ENCODE data around the gene ADM5.

The ADM5 gene

GRCh38 chr19:49656456-49657109, 32.8 kb upstream of the ADM5 start:
- Histone ChIP-seq H4K8ac (ENCODE audit: low read length) (no peak overlapping the region), H3K4ac (ENCODE audit: low read depth in 1 of 2, low read length in 2 of 2) (no peak overlapping the region), H3K4me2 (ENCODE audit: low read length, poor library complexity, severe bottlenecking) (no peak overlapping the region), H3K23ac (ENCODE audit: low read length in 2 of 2) (no peak overlapping the region), H2AK5ac (ENCODE audit: low read length, severe bottlenecking) (no peak overlapping the region), H3K14ac (ENCODE audit: low read length in 2 of 2) (no peak overlapping the region), H3K9me3 (ENCODE audit: control insufficient read depth, low read length) (no peaks in the 10 kb centered on the region), H3K79me1 (replicated peaks; ENCODE audit: low read length, poor library complexity, severe bottlenecking) (peaks cover 61% of the 10 kb centered on the region), H3K9ac (ENCODE audit: low read length) (no peak overlapping the region), H3K27ac (ENCODE audit: low read length, poor library complexity, severe bottlenecking) (no peak overlapping the region), H3K18ac (ENCODE audit: low read depth in 1 of 2, low read length in 2 of 2) (no peak overlapping the region), H2BK15ac (ENCODE audit: low read depth, poor library complexity, severe bottlenecking) (peak overlapping the region; percentile 21), H3K4me1 (ENCODE audit: control insufficient read depth, insufficient read depth, low read depth, low read length) (peaks cover 8% of the 10 kb centered on the region), H2BK120ac (ENCODE audit: low read depth, low read length) (no peak overlapping the region), H4K91ac (ENCODE audit: low read length) (no peak overlapping the region), H2BK5ac (ENCODE audit: low read depth, low read length, poor library complexity, severe bottlenecking) (no peak overlapping the region), H2BK12ac (ENCODE audit: low read length in 2 of 2) (no peak overlapping the region), H3K27me3 (ENCODE audit: control insufficient read depth in 1 of 2, insufficient read depth in 1 of 2, low read length in 2 of 2) (no peaks in the 10 kb centered on the region), H2AFZ (ENCODE audit: low read depth, low read length) (no peak overlapping the region), H3K36me3 (ENCODE audit: control insufficient read depth in 1 of 2, insufficient read depth in 2 of 2, low read depth in 1 of 2, low read length in 2 of 2) (peaks cover 87 to 99% of the 10 kb centered on the region in 2 experiments), H3K4me3 (ENCODE audit: insufficient read depth in 1 of 2, low read depth in 1 of 2, low read length in 2 of 2) (no peak overlapping the region)
- WGBS, result 93% methylated on average over 17 of the region's 17 CpGs
- DNase-seq, result no peak

- H2BK12ac ChIP-seq (ENCODE audit: low read length in 2 of 2), result no peak overlapping the region
- H3K23ac ChIP-seq (ENCODE audit: low read length in 2 of 2), result no peak overlapping the region
- no peaks in the 10 kb centered on the region for H3K9me3 ChIP-seq (ENCODE audit: control insufficient read depth, low read length)
- no peak overlapping the region for H4K91ac ChIP-seq (ENCODE audit: low read length)
- no peak overlapping the region for H4K8ac ChIP-seq (ENCODE audit: low read length)
- H3K14ac ChIP-seq (ENCODE audit: low read length in 2 of 2), result no peak overlapping the region
- DNase-seq, result no peak
- 97% methylated on average over 22 of the region's 22 CpGs for WGBS
- H2BK15ac ChIP-seq (ENCODE audit: low read depth, poor library complexity, severe bottlenecking), result no peak overlapping the region
- H3K18ac ChIP-seq (ENCODE audit: low read depth in 1 of 2, low read length in 2 of 2), result no peak overlapping the region
- no peak overlapping the region for H3K9ac ChIP-seq (ENCODE audit: low read length)
- H3K4me2 ChIP-seq (ENCODE audit: low read length, poor library complexity, severe bottlenecking), result no peak overlapping the region
- peaks cover 8% of the 10 kb centered on the region for H3K4me1 ChIP-seq (ENCODE audit: control insufficient read depth, insufficient read depth, low read depth, low read length)
- H2AK5ac ChIP-seq (ENCODE audit: low read length, severe bottlenecking), result no peak overlapping the region
- peaks cover 93 to 99% of the 10 kb centered on the region in 2 experiments for H3K36me3 ChIP-seq (ENCODE audit: control insufficient read depth in 1 of 2, insufficient read depth in 2 of 2, low read depth in 1 of 2, low read length in 2 of 2)
- H2BK5ac ChIP-seq (ENCODE audit: low read depth, low read length, poor library complexity, severe bottlenecking), result no peak overlapping the region
- H3K4me3 ChIP-seq (ENCODE audit: insufficient read depth in 1 of 2, low read depth in 1 of 2, low read length in 2 of 2), result no peak overlapping the region
- peaks cover 65% of the 10 kb centered on the region for H3K79me1 ChIP-seq (replicated peaks; ENCODE audit: low read length, poor library complexity, severe bottlenecking)
- no peak overlapping the region for H2BK120ac ChIP-seq (ENCODE audit: low read depth, low read length)
- H3K27me3 ChIP-seq (ENCODE audit: control insufficient read depth in 1 of 2, insufficient read depth in 1 of 2, low read length in 2 of 2), result no peaks in the 10 kb centered on the region
- H2AFZ ChIP-seq (ENCODE audit: low read depth, low read length), result no peak overlapping the region
- H3K27ac ChIP-seq (ENCODE audit: low read length, poor library complexity, severe bottlenecking), result no peak overlapping the region
- no peak overlapping the region for H3K4ac ChIP-seq (ENCODE audit: low read depth in 1 of 2, low read length in 2 of 2)
Observed at GRCh38 chr19:49657493-49658138, 31.8 kb upstream of the ADM5 start.

GRCh38 chr19:49658139-49658517, 31.3 kb upstream of the ADM5 start:
- Histone ChIP-seq H3K9me3 (ENCODE audit: control insufficient read depth, low read length) (no peaks in the 10 kb centered on the region), H3K36me3 (ENCODE audit: control insufficient read depth in 1 of 2, insufficient read depth in 2 of 2, low read depth in 1 of 2, low read length in 2 of 2) (peaks cover 93 to 99% of the 10 kb centered on the region in 2 experiments), H4K8ac (ENCODE audit: low read length) (no peak overlapping the region), H3K27me3 (ENCODE audit: control insufficient read depth in 1 of 2, insufficient read depth in 1 of 2, low read length in 2 of 2) (no peaks in the 10 kb centered on the region), H2BK5ac (ENCODE audit: low read depth, low read length, poor library complexity, severe bottlenecking) (no peak overlapping the region), H2BK15ac (ENCODE audit: low read depth, poor library complexity, severe bottlenecking) (no peak overlapping the region), H2AK5ac (ENCODE audit: low read length, severe bottlenecking) (no peak overlapping the region), H3K4me1 (ENCODE audit: control insufficient read depth, insufficient read depth, low read depth, low read length) (peaks cover 8% of the 10 kb centered on the region), H3K27ac (ENCODE audit: low read length, poor library complexity, severe bottlenecking) (no peak overlapping the region), H3K23ac (ENCODE audit: low read length in 2 of 2) (no peak overlapping the region), H3K79me1 (replicated peaks; ENCODE audit: low read length, poor library complexity, severe bottlenecking) (peaks cover 65% of the 10 kb centered on the region), H3K9ac (ENCODE audit: low read length) (no peak overlapping the region), H2AFZ (ENCODE audit: low read depth, low read length) (no peak overlapping the region), H2BK120ac (ENCODE audit: low read depth, low read length) (no peak overlapping the region), H3K18ac (ENCODE audit: low read depth in 1 of 2, low read length in 2 of 2) (no peak overlapping the region), H3K14ac (ENCODE audit: low read length in 2 of 2) (no peak overlapping the region), H3K4me3 (ENCODE audit: insufficient read depth in 1 of 2, low read depth in 1 of 2, low read length in 2 of 2) (no peak overlapping the region), H2BK12ac (ENCODE audit: low read length in 2 of 2) (no peak overlapping the region), H3K4ac (ENCODE audit: low read depth in 1 of 2, low read length in 2 of 2) (no peak overlapping the region), H4K91ac (ENCODE audit: low read length) (no peak overlapping the region), H3K4me2 (ENCODE audit: low read length, poor library complexity, severe bottlenecking) (no peak overlapping the region)
- DNase-seq, result no peak
- WGBS, result 96% methylated on average over 13 of the region's 15 CpGs

- Histone ChIP-seq H3K9me3 (ENCODE audit: control insufficient read depth, low read length) (no peaks in the 10 kb centered on the region), H3K27ac (ENCODE audit: low read length, poor library complexity, severe bottlenecking) (no peak overlapping the region)
- WGBS, result 92% methylated on average over 12 of the region's 12 CpGs
Observed at GRCh38 chr19:49658566-49659442, 30.6 kb upstream of the ADM5 start.

More at GRCh38 chr19:49658566-49659442, 30.6 kb upstream of the ADM5 start:
- Histone ChIP-seq H3K36me3 (ENCODE audit: control insufficient read depth in 1 of 2, insufficient read depth in 2 of 2, low read depth in 1 of 2, low read length in 2 of 2) (peaks cover 89 to 96% of the 10 kb centered on the region in 2 experiments), H2BK12ac (ENCODE audit: low read length in 2 of 2) (no peak overlapping the region), H4K8ac (ENCODE audit: low read length) (peak overlapping the region; percentile 35), H3K18ac (ENCODE audit: low read depth in 1 of 2, low read length in 2 of 2) (no peak overlapping the region), H4K91ac (ENCODE audit: low read length) (no peak overlapping the region), H3K4me3 (ENCODE audit: insufficient read depth in 1 of 2, low read depth in 1 of 2, low read length in 2 of 2) (no peak overlapping the region), H3K27me3 (ENCODE audit: control insufficient read depth in 1 of 2, insufficient read depth in 1 of 2, low read length in 2 of 2) (no peaks in the 10 kb centered on the region), H3K23ac (ENCODE audit: low read length in 2 of 2) (no peak overlapping the region), H2BK15ac (ENCODE audit: low read depth, poor library complexity, severe bottlenecking) (no peak overlapping the region), H2AFZ (ENCODE audit: low read depth, low read length) (no peak overlapping the region), H3K4me1 (ENCODE audit: control insufficient read depth, insufficient read depth, low read depth, low read length) (peaks cover 10% of the 10 kb centered on the region), H3K4me2 (ENCODE audit: low read length, poor library complexity, severe bottlenecking) (no peak overlapping the region), H2AK5ac (ENCODE audit: low read length, severe bottlenecking) (no peak overlapping the region), H3K9ac (ENCODE audit: low read length) (no peak overlapping the region), H3K14ac (ENCODE audit: low read length in 2 of 2) (no peak overlapping the region), H3K79me1 (replicated peaks; ENCODE audit: low read length, poor library complexity, severe bottlenecking) (peaks cover 61% of the 10 kb centered on the region), H3K4ac (ENCODE audit: low read depth in 1 of 2, low read length in 2 of 2) (peak overlapping the region in 1 of 2 experiments; percentile 9), H2BK120ac (ENCODE audit: low read depth, low read length) (no peak overlapping the region), H2BK5ac (ENCODE audit: low read depth, low read length, poor library complexity, severe bottlenecking) (no peak overlapping the region)
- DNase-seq, result no peak

Measured in mesenchymal stem cell (in vitro differentiated cells and primary cell).